A673 (cell line): ENCODE measurements around the gene XIAP. TPM values are rescaled to one million over a fixed set of nuclear protein-coding genes. Genes with fewer than 3 reads are reported as not detected.

Source experiments
- BruUV-seq: library from RNA; stranded (reverse); fragments of 400-500 nt; replicated peaks from 2 replicates; lab custom pipeline; 2021; lab: Mats Ljungman, UMichigan
- CTCF ChIA-PET: fragments of 300-600 bp; sonication (Branson Sonifier 250); formaldehyde crosslinking; loops from one replicate; lab custom pipeline; 2022; ENCODE audit warnings: antibody characterized with exemption; lab: Charles Lee
- POLR2A ChIA-PET: fragments of 300-600 bp; sonication (Branson Sonifier 250); formaldehyde crosslinking; loops from one replicate; lab custom pipeline; 2022; ENCODE audit warnings: antibody characterized with exemption; ENCODE audit not compliant: low non-redundant PET; lab: Charles Lee
- DNase-seq: peaks from one replicate; pipeline ENCODE4 v3.0.0-alpha.2; 2015; ENCODE audit warnings: low spot score
- H3K27ac ChIP-seq: fragments of 200-600 bp; sonication (generic); 2 replicates; pipeline ENCODE4 v1.5.1; 2016; ENCODE audit warnings: mixed run types, low read depth, mild to moderate bottlenecking, mixed read lengths, antibody characterized with exemption, low read length; ENCODE audit not compliant: poor library complexity, severe bottlenecking
- H3K27me3 ChIP-seq: fragments of 200-600 bp; sonication (generic); replicated peaks from 2 replicates; pipeline ENCODE4 v1.6.1; 2017; ENCODE audit warnings: mixed run types, low read depth, mild to moderate bottlenecking, mixed read lengths, antibody characterized with exemption, low read length; ENCODE audit not compliant: insufficient read depth, poor library complexity
- H3K36me3 ChIP-seq: fragments of 200-600 bp; sonication (generic); 2 replicates; pipeline ENCODE4 v1.6.1; 2016; ENCODE audit warnings: mixed run types, mild to moderate bottlenecking, mixed read lengths, antibody characterized with exemption, low read length; ENCODE audit not compliant: insufficient read depth, poor library complexity, severe bottlenecking
- H3K4me1 ChIP-seq: fragments of 200-600 bp; sonication (generic); 2 replicates; pipeline ENCODE4 v1.6.1; 2017; ENCODE audit warnings: mixed run types, mild to moderate bottlenecking, mixed read lengths, antibody characterized with exemption, low read length; ENCODE audit not compliant: insufficient read depth, poor library complexity, severe bottlenecking
- H3K4me3 ChIP-seq: fragments of 200-600 bp; sonication (generic); 2 replicates; pipeline ENCODE4 v1.5.1; 2016; ENCODE audit warnings: low read depth, mixed run types, mild to moderate bottlenecking, mixed read lengths, low read length; ENCODE audit not compliant: poor library complexity, severe bottlenecking
- H3K9me3 ChIP-seq: fragments of 200-600 bp; sonication (generic); 2 replicates; pipeline ENCODE4 v1.6.1; 2016; ENCODE audit warnings: mixed run types, low read depth, mild to moderate bottlenecking, mixed read lengths, antibody characterized with exemption, low read length; ENCODE audit not compliant: poor library complexity, severe bottlenecking
- CTCF ChIP-seq: fragments of 300-800, 200-600 bp; sonication (generic); conservative IDR thresholded peaks from 2 replicates; pipeline ENCODE4 v1.5.1; 2017; ENCODE audit warnings: low read depth, mild to moderate bottlenecking, antibody characterized with exemption, low read length, moderate library complexity, mixed read lengths
- EZH2 ChIP-seq: fragments of 200-600 bp; sonication (generic); IDR thresholded peaks from 2 replicates; pipeline ENCODE4 v1.6.1; 2017; ENCODE audit warnings: borderline replicate concordance, low read depth, mild to moderate bottlenecking, mixed read lengths, antibody characterized with exemption, low read length; ENCODE audit not compliant: poor library complexity, severe bottlenecking
- intact Hi-C: fragments of 100-400 bp; cut with micrococcal nuclease; formaldehyde crosslinking; loops from one replicate; pipeline ENCODE4 v1.10.0; 2022; ENCODE audit not compliant: unreplicated experiment
- total RNA-seq: library from RNA; stranded (reverse); gene quantifications from 2 replicates; pipeline ENCODE4 v1.2.3, GENCODE V29; 2021

Gene XIAP
- total RNA-seq, 1 experiment from 2014 or later: 37.7 TPM

- POLR2A ChIA-PET: no interaction called here
- H3K9me3 ChIP-seq: no peaks in the 10 kb centered on the region
- no peak overlapping the region for H3K4me3 ChIP-seq
- no peak for TF ChIP-seq EZH2
- TF ChIP-seq CTCF: no peak
- intact Hi-C loops: no loop called here
- H3K27me3 ChIP-seq: no peaks in the 10 kb centered on the region
- peaks cover 4% of the 10 kb centered on the region for H3K36me3 ChIP-seq
- CTCF ChIA-PET: no interaction called here
- no TSS peak for BruUV-seq
- H3K27ac ChIP-seq: no peak overlapping the region
- peaks cover 11% of the 10 kb centered on the region for H3K4me1 ChIP-seq
- DNase-seq: no peak
Observed at GRCh38 chrX:123876177-123876576, 16.3 kb downstream of the XIAP start.

- ChIA-PET POLR2A (no interaction called here), CTCF (no interaction called here)
- DNase-seq: no peak
- no peak overlapping the region for H3K27ac ChIP-seq
- no peak overlapping the region for H3K4me3 ChIP-seq
- no peaks in the 10 kb centered on the region for H3K9me3 ChIP-seq
- no peaks in the 10 kb centered on the region for H3K27me3 ChIP-seq
- no TSS peak for BruUV-seq
- intact Hi-C loops: no loop called here
- peaks cover 4% of the 10 kb centered on the region for H3K36me3 ChIP-seq
- H3K4me1 ChIP-seq: peaks cover 11% of the 10 kb centered on the region
- TF ChIP-seq EZH2: no peak
Observed at GRCh38 chrX:123876844-123877243, 17.0 kb downstream of the XIAP start.

- Histone ChIP-seq H3K4me1 (peaks cover 11% of the 10 kb centered on the region), H3K27me3 (no peaks in the 10 kb centered on the region), H3K27ac (no peak overlapping the region), H3K9me3 (no peaks in the 10 kb centered on the region), H3K4me3 (no peak overlapping the region), H3K36me3 (peaks cover 4% of the 10 kb centered on the region)
- no peak for DNase-seq
- no TSS peak for BruUV-seq
- ChIA-PET POLR2A (no interaction called here), CTCF (no interaction called here)
- TF ChIP-seq CTCF: no peak
- TF ChIP-seq EZH2: no peak
- intact Hi-C loops: no loop called here
Observed at GRCh38 chrX:123878252-123878721, 18.4 kb downstream of the XIAP start.

DNA sequence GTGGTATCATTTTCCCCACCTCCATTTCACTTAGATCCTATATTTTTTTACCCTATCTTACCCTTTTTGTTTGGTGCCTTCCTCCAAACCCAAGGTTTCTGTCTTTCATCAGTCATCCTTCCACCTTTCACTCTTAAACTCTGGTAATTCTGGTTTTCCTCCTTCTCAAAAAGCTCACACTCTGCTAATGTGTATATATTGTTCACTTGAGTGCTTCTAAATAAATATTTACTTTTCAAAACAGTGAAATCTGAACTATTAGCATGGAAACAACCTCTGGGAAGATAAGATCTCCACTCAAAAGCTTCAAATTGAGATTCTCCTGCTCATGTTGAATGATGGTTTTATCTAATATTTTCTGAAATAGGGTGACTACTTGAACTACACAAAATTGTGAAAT lies 21.5 kb downstream of the XIAP start:
- Histone ChIP-seq H3K27me3 (no peaks in the 10 kb centered on the region), H3K4me1 (peaks cover 9% of the 10 kb centered on the region), H3K36me3 (no peaks in the 10 kb centered on the region), H3K9me3 (no peaks in the 10 kb centered on the region), H3K27ac (no peak overlapping the region), H3K4me3 (no peak overlapping the region)
- DNase-seq: no peak
- TF ChIP-seq EZH2 (no peak), CTCF (no peak)
- intact Hi-C loops: no loop called here
- POLR2A ChIA-PET: no interaction called here
- no TSS peak for BruUV-seq
- CTCF ChIA-PET: interaction anchor here (0.7 kb wide), 1 partner anchor 11 kb away, joined by 4 read pairs; no protein-coding TSS in a partner anchor
